ENCODE measurements around the gene CAPN9. TPM values are rescaled to one million over a fixed set of nuclear protein-coding genes. Genes with fewer than 3 reads are reported as not detected.

CAPN9 gene
- total RNA-seq, 1 experiment from 2014 or later: 0.39 TPM

- H3K27me3 ChIP-seq (replicated peaks; ENCODE audit: control insufficient read depth, insufficient read depth, low read length): no peaks in the 10 kb centered on the region; the same call in 1 of the 2 replicates
- Mint-ChIP-seq H3K27me3 (ENCODE audit: insufficient read depth, unreplicated experiment) (no peaks in the 10 kb centered on the region), H3K4me3 (ENCODE audit: unreplicated experiment) (no peak overlapping the region), H3K9me3 (ENCODE audit: unreplicated experiment) (peaks cover 6% of the 10 kb centered on the region), H3K27ac (ENCODE audit: unreplicated experiment) (no peak overlapping the region), H3K4me1 (ENCODE audit: low read depth, unreplicated experiment) (no peaks in the 10 kb centered on the region), H3K36me3 (ENCODE audit: insufficient read depth, unreplicated experiment) (no peaks in the 10 kb centered on the region)
- H3K36me3 ChIP-seq (ENCODE audit: control insufficient read depth, insufficient read depth, low read length): no peaks in the 10 kb centered on the region
- no peak for DNase-seq
- POLR2A ChIA-PET: no interaction called here
- no peak overlapping the region for H3K4me3 ChIP-seq (ENCODE audit: low read depth, low read length)
- intact Hi-C loops (cut with micrococcal nuclease; ENCODE audit: unreplicated experiment): no loop called here
- no TSS peak for BruUV-seq (replicated peaks)
- H3K9me3 ChIP-seq: peaks cover under 1% of the 10 kb centered on the region; the same call in 1 of the 2 replicates
- CTCF ChIA-PET: no interaction called here
- H3K4me1 ChIP-seq: no peaks in the 10 kb centered on the region
- TF ChIP-seq CTCF (IDR thresholded peaks at IDR 0.05; ENCODE audit: insufficient read depth in 1 of 2, low read depth in 1 of 2, low read length in 1 of 2, severe bottlenecking in 1 of 2, unreplicated experiment in 1 of 2): no peak
Measured at GRCh38 chr1:230818901-230819300, 71.7 kb downstream of the CAPN9 start.

- DNase-seq: no peak
- Histone ChIP-seq H3K9me3 (no peaks in the 10 kb centered on the region), H3K27me3 (replicated peaks; ENCODE audit: control insufficient read depth, insufficient read depth, low read length) (no peaks in the 10 kb centered on the region; the same call in 1 of the 2 replicates), H3K36me3 (ENCODE audit: control insufficient read depth, insufficient read depth, low read length) (no peaks in the 10 kb centered on the region), H3K4me3 (ENCODE audit: low read depth, low read length) (no peak overlapping the region), H3K4me1 (no peaks in the 10 kb centered on the region)
- H3K27me3 Mint-ChIP-seq (ENCODE audit: insufficient read depth, unreplicated experiment): no peaks in the 10 kb centered on the region
- no peaks in the 10 kb centered on the region for H3K36me3 Mint-ChIP-seq (ENCODE audit: insufficient read depth, unreplicated experiment)
- CTCF ChIA-PET: no interaction called here
- H3K4me1 Mint-ChIP-seq (ENCODE audit: low read depth, unreplicated experiment): no peaks in the 10 kb centered on the region
- intact Hi-C loops (cut with micrococcal nuclease; ENCODE audit: unreplicated experiment): no loop called here
- H3K9me3 Mint-ChIP-seq (ENCODE audit: unreplicated experiment): no peaks in the 10 kb centered on the region
- TF ChIP-seq CTCF (IDR thresholded peaks at IDR 0.05; ENCODE audit: insufficient read depth in 1 of 2, low read depth in 1 of 2, low read length in 1 of 2, severe bottlenecking in 1 of 2, unreplicated experiment in 1 of 2): no peak
- no peak overlapping the region for H3K27ac Mint-ChIP-seq (ENCODE audit: unreplicated experiment)
- BruUV-seq (replicated peaks): no TSS peak
- no peak overlapping the region for H3K4me3 Mint-ChIP-seq (ENCODE audit: unreplicated experiment)
- POLR2A ChIA-PET: no interaction called here
Measured at GRCh38 chr1:230819976-230820375, 72.8 kb downstream of the CAPN9 start.

- no peak for TF ChIP-seq CTCF (IDR thresholded peaks at IDR 0.05; ENCODE audit: insufficient read depth in 1 of 2, low read depth in 1 of 2, low read length in 1 of 2, severe bottlenecking in 1 of 2, unreplicated experiment in 1 of 2)
- Mint-ChIP-seq H3K9me3 (ENCODE audit: unreplicated experiment) (no peaks in the 10 kb centered on the region), H3K4me1 (ENCODE audit: low read depth, unreplicated experiment) (no peaks in the 10 kb centered on the region), H3K36me3 (ENCODE audit: insufficient read depth, unreplicated experiment) (no peaks in the 10 kb centered on the region), H3K27ac (ENCODE audit: unreplicated experiment) (no peak overlapping the region), H3K27me3 (ENCODE audit: insufficient read depth, unreplicated experiment) (no peaks in the 10 kb centered on the region), H3K4me3 (ENCODE audit: unreplicated experiment) (no peak overlapping the region)
- ChIA-PET CTCF (no interaction called here), POLR2A (no interaction called here)
- Histone ChIP-seq H3K27me3 (replicated peaks; ENCODE audit: control insufficient read depth, insufficient read depth, low read length) (no peaks in the 10 kb centered on the region; the same call in 1 of the 2 replicates), H3K4me3 (ENCODE audit: low read depth, low read length) (no peak overlapping the region), H3K36me3 (ENCODE audit: control insufficient read depth, insufficient read depth, low read length) (no peaks in the 10 kb centered on the region), H3K4me1 (no peaks in the 10 kb centered on the region), H3K9me3 (no peaks in the 10 kb centered on the region)
- intact Hi-C loops (cut with micrococcal nuclease; ENCODE audit: unreplicated experiment): no loop called here
- BruUV-seq (replicated peaks): no TSS peak
- DNase-seq: no peak
Measured at GRCh38 chr1:230820568-230820967, 73.4 kb downstream of the CAPN9 start.
